GM12892 (cell line): ENCODE results near the gene SATB2.

ENCODE experiments used
- POLR2A ChIP-seq: IDR thresholded peaks from 2 replicates; pipeline ENCODE4 v1.6.1; 2011; ENCODE audit warnings: low read depth, low read length, control low read depth
- POLR2AphosphoS5 ChIP-seq: IDR thresholded peaks from 2 replicates; pipeline ENCODE4 v1.6.1; 2011; ENCODE audit warnings: low read depth, low read length, control low read depth

DNA sequence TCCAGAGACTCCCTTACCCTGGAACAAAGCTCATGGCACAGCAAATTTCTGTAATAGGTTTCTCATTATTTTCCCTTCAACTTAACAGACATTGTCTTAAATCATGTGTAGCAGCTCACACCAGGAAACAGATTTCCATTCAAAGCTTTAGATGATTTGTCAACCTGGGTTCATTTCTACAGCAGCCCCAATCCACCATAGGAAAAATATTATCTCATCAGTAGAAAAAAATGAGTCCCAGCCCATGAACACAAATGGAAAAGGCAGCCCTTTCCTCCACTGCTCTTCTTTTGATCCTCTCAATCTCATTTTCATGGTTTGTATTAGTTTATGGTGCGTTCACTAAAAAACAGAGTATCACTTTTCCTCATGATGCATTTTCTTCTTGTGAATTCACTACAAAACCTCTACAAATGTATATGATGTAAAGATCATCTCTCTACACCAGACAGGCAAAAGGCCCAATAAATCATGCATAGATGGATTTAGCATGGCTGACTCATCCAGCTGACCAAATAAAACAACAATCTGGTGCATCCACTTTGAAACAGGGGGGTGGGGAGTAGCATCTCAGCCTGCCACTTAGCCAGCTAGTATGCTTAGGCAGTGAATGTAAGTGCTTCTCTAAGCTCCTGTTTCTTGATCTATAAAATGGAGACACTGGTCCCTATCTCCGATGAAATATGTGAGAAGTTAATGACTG lies 78.6 kb downstream of the SATB2 start:
- TF ChIP-seq POLR2A: no peak
- TF ChIP-seq POLR2AphosphoS5: no peak
